Measurements from ENCODE around the gene PLN.

The PLN gene

DNA sequence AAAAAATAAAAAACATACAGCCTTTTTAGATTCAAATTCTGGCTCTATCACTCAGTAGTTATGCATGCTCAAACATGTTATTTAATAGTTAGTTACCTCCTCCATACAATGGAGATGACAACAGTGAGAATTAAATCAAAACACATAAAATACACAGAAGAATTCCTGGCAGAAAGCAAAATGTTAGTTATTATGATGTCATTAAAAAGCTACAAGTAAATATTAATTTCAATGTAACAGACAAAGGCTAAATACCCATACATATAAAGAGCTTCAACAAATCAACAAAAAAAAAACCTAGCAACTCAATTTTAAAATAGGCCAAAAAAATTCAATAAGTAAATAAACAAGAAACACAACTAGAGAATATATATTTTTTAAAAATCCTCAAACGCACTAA, 21.4 kb downstream of the PLN start:
- Histone ChIP-seq H3K4me3 (ENCODE audit: low read length) (no peak overlapping the region), H3K27me3 (ENCODE audit: control insufficient read depth, insufficient read depth, low read length) (no peaks in the 10 kb centered on the region), H3K36me3 (ENCODE audit: control insufficient read depth, insufficient read depth, low read length) (no peaks in the 10 kb centered on the region), H3K27ac (ENCODE audit: low read depth, low read length) (no peak overlapping the region), H3K9ac (ENCODE audit: low read length) (no peak overlapping the region), H3K4me1 (ENCODE audit: control insufficient read depth, insufficient read depth, low read length) (no peaks in the 10 kb centered on the region)

DNA sequence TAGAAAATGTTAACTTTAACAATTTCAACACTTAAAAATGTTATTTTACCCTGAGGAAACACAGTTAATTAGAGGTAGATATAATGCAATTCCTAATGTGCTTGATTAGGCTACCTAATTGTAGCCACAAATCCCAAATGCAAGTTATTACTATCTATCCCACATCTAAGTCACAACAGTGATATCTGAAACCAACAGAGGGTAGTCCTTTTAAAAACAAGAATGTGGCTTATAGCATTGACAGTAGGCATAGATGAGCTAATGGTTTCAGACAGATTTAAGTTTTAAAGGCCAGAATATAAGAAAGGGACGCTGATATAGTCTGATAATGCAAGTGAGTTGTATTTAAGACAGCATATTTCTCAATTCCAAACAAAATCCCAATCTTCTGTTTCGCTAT, 23.0 kb downstream of the PLN start:
- no peak overlapping the region for H3K9ac ChIP-seq (ENCODE audit: low read length)
- H3K4me3 ChIP-seq (ENCODE audit: low read length) = no peak overlapping the region
- no peaks in the 10 kb centered on the region for H3K36me3 ChIP-seq (ENCODE audit: control insufficient read depth, insufficient read depth, low read length)
- no peak overlapping the region for H3K27ac ChIP-seq (ENCODE audit: low read depth, low read length)
- H3K27me3 ChIP-seq (ENCODE audit: control insufficient read depth, insufficient read depth, low read length) = no peaks in the 10 kb centered on the region
- no peaks in the 10 kb centered on the region for H3K4me1 ChIP-seq (ENCODE audit: control insufficient read depth, insufficient read depth, low read length)

DNA sequence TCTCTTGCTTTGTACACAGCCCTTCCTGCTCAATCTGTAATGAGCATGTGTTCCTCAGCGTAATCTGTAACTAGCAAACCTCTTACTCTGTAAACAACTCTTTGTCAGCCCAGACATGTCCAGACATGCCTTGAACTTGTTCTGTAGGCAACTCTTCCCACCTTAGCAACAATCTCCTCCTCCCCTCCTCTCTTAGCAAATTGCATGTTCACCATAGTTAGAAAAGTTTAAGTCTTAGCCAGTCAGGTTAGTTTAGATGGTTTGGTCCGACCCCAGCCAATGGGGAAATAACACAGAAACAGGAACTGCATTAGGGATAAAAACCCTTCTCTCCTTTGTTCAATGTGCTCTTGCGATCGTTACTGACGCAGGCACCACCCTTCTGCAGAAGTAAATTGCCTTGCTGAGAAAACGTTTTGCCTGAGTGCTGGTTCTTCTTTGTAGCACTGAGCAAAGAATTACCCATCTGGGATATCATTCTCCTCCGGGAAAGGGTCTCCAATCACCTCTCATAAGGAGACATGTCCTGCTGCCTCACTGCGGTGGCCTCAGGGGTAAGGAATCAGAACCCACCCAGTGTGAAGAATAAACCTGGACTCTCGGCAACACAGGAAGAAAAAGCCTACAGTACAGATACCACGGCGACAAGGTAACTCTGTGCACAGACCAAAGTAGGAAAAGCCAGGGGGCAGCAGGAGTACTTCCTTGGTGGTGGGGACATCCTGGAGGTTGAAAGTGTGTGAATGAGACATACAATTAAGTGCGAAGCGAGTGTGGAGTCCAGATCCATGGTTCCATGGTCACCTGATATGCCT, 26.2 kb downstream of the PLN start:
- Histone ChIP-seq H3K27ac (ENCODE audit: low read depth, low read length) (no peak overlapping the region), H3K9ac (ENCODE audit: low read length) (no peak overlapping the region), H3K4me3 (ENCODE audit: low read length) (peak overlapping the region; percentile 19), H3K36me3 (ENCODE audit: control insufficient read depth, insufficient read depth, low read length) (no peaks in the 10 kb centered on the region), H3K4me1 (ENCODE audit: control insufficient read depth, insufficient read depth, low read length) (no peaks in the 10 kb centered on the region), H3K27me3 (ENCODE audit: control insufficient read depth, insufficient read depth, low read length) (no peaks in the 10 kb centered on the region)

DNA sequence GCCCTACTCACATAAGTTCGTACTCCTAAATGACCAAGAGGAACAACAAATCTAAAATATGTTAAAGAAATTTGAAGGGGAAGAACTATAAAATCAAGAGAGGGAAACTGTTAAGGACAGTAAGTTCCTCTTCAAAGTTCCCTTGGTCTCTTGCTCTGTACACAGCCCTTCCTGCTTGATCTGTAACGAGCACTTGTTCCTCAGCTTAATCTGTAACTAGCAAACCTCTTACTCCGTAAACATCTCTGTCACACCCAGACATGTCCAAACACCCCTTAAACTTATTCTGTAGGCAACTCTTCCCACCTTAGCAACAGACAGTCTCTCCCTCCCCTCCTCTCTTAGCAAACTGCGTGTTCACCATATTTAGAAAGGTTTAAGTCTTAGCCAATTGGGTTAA, 29.9 kb downstream of the PLN start:
- Histone ChIP-seq H3K27me3 (ENCODE audit: control insufficient read depth, insufficient read depth, low read length) (no peaks in the 10 kb centered on the region), H3K9ac (ENCODE audit: low read length) (no peak overlapping the region), H3K36me3 (ENCODE audit: control insufficient read depth, insufficient read depth, low read length) (no peaks in the 10 kb centered on the region), H3K4me1 (ENCODE audit: control insufficient read depth, insufficient read depth, low read length) (no peaks in the 10 kb centered on the region), H3K4me3 (ENCODE audit: low read length) (no peak overlapping the region), H3K27ac (ENCODE audit: low read depth, low read length) (no peak overlapping the region)

DNA sequence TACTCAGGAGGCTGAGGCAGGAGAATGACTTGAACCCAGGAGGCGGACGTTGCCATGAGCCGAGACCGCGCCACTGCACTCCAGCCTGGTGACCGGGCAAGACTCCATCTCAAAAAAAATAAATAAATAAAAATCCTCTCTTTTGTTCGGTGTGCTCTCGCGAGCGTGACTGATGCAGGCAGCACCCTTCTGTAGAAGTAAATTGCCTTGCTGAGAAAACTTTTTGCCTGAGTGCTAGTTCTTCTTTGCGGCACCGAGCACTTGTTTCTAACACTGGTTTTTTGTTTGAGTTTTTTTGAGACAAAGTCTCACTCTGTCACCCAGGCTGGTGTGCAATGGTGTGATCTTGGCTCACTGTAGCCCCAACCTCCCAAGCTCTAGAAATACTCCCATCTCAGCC, 30.5 kb downstream of the PLN start:
- H3K4me3 ChIP-seq (ENCODE audit: low read length) = no peak overlapping the region
- H3K36me3 ChIP-seq (ENCODE audit: control insufficient read depth, insufficient read depth, low read length) = no peaks in the 10 kb centered on the region
- no peaks in the 10 kb centered on the region for H3K4me1 ChIP-seq (ENCODE audit: control insufficient read depth, insufficient read depth, low read length)
- H3K9ac ChIP-seq (ENCODE audit: low read length) = no peak overlapping the region
- no peaks in the 10 kb centered on the region for H3K27me3 ChIP-seq (ENCODE audit: control insufficient read depth, insufficient read depth, low read length)
- H3K27ac ChIP-seq (ENCODE audit: low read depth, low read length) = no peak overlapping the region

DNA sequence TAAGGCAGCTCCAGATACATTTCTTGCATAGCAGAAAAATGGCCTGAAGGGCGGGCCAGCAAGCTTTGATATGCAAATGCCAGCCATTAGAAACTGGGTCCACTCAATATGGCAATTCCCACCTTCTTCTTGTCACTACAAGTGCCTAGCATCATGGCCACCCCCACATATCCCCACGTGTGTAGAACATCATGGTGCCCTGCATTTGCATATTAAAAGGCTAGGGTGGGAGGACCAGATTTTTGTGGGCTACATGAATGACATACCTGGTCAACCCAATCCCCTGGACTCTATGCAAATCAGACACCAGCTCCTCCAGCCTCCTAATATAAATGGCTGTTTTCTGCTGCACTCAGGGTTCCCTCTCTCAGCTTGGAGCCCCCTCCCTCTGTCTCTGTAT, 31.7 kb downstream of the PLN start:
- no peaks in the 10 kb centered on the region for H3K4me1 ChIP-seq (ENCODE audit: control insufficient read depth, insufficient read depth, low read length)
- H3K4me3 ChIP-seq (ENCODE audit: low read length) = no peak overlapping the region
- no peaks in the 10 kb centered on the region for H3K36me3 ChIP-seq (ENCODE audit: control insufficient read depth, insufficient read depth, low read length)
- no peak overlapping the region for H3K9ac ChIP-seq (ENCODE audit: low read length)
- no peak overlapping the region for H3K27ac ChIP-seq (ENCODE audit: low read depth, low read length)
- no peaks in the 10 kb centered on the region for H3K27me3 ChIP-seq (ENCODE audit: control insufficient read depth, insufficient read depth, low read length)

DNA sequence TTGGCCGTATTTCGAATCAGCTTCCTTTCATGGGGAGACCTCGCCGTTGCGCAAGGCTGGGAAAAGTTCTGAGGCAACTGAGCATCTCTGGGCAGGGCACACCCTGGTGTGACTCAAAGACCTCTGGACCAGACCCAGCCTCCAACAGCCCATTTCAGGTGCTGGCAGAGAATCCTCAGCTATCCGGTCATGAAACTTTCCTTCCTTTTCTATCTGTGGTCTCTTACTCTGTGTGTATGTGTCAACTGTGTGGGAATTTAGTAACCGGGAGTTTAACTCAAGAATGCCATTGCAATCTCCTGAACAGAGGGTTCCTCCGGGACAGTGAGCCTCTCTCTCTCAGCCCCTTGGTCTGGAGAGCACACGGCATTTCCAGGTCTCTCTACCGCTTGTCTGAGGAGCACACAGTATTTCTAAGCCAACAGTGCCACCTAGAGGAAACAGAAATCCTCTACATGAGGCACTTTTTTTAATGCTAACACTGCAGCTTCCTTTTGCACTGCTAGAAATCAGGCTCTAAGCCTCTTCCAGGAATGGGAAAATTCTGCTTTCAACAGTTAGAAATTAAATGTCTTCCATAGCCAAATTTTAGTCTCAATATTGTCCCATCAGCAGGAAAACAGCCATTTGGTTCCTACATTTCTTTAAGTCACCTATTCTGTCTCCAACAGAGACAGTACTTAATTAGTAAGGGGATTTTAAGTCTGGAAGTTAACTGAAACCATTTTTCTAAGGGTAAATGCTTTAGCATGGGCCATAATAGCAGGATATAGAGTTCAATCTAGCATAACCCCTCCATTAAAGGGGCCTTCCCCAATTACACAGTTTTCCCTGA, 32.7 kb downstream of the PLN start:
- Histone ChIP-seq H3K4me3 (ENCODE audit: low read length) (no peak overlapping the region), H3K36me3 (ENCODE audit: control insufficient read depth, insufficient read depth, low read length) (no peaks in the 10 kb centered on the region), H3K27ac (ENCODE audit: low read depth, low read length) (no peak overlapping the region), H3K4me1 (ENCODE audit: control insufficient read depth, insufficient read depth, low read length) (no peaks in the 10 kb centered on the region), H3K9ac (ENCODE audit: low read length) (no peak overlapping the region), H3K27me3 (ENCODE audit: control insufficient read depth, insufficient read depth, low read length) (no peaks in the 10 kb centered on the region)

DNA sequence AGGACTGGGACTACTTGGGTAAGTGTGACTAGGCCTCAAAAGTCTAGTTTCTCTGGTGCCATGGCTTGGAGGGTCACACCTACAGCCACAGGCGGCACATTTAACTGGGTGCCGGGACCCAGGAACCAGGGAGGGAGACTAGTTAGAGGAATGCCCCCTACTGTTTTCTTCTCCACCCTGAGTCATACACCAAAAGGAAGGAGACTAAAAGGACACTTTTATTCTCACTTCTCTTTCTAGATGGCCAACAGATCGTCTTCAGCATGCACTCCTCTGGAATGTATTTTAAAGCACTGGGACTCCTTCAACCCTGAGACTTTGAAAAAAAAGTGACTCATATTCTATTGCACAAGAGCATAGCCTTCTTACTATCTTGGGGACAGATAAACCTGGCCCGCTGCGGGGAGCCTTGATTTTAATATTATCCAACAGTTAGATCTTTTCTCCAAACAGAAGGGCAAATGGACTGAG, 33.4 kb downstream of the PLN start:
- Histone ChIP-seq H3K4me1 (ENCODE audit: control insufficient read depth, insufficient read depth, low read length) (no peaks in the 10 kb centered on the region), H3K9ac (ENCODE audit: low read length) (no peak overlapping the region), H3K27me3 (ENCODE audit: control insufficient read depth, insufficient read depth, low read length) (no peaks in the 10 kb centered on the region), H3K36me3 (ENCODE audit: control insufficient read depth, insufficient read depth, low read length) (no peaks in the 10 kb centered on the region), H3K27ac (ENCODE audit: low read depth, low read length) (no peak overlapping the region), H3K4me3 (ENCODE audit: low read length) (no peak overlapping the region)

DNA sequence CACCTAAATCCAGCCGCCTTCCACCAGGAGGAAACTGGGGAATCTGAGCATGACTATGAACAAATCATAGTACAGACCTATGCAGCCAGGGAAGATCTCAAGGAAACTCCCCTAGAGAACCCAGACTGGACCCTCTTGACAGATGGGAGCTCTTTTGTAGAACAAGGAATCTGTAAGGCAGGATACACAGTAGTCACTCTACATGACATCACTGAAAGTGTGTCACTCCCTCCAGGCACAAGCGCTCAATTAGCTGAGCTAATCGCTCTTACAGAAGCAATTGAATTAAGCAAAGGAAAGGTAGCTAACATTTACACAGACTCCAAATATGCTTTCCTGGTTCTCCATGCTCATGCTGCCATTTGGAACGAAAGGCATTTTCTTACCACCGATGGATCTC, 36.8 kb downstream of the PLN start:
- no peaks in the 10 kb centered on the region for H3K4me1 ChIP-seq (ENCODE audit: control insufficient read depth, insufficient read depth, low read length)

DNA sequence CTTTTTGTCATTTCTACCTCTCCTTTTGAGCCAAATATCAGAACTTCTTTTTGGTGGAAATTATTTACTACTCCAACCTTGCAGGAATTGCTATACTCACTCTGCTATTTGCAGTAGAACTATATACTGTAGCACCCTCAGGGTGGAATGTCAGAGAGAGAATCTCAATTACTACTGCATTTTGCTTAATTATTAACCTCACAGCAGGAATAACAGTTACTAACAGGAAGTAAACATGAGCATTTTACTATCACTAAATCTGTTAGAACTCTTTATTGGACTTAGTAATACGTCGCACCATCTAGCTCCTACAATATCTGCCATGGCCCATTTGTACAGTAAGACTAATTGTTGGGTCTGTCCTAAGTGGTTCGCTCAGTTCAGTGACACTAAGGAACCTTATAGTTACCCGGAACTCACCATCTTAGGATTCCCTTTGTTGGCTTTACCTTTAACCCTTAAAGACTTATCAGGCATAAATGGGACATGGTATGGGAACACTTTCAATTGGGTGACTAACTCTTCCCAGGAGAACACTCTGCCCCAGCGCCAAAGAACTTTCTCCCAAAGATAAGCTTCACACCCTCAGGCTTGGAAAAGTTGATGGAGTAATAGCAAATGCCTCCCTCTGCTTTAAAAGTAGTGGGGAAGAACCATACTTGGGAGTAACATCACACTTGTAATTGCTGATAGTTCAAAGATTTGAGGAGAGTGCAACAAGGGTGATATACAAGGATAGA, 38.8 kb downstream of the PLN start:
- no peak overlapping the region for H3K27ac ChIP-seq (ENCODE audit: low read depth, low read length)
- no peaks in the 10 kb centered on the region for H3K27me3 ChIP-seq (ENCODE audit: control insufficient read depth, insufficient read depth, low read length)
- no peaks in the 10 kb centered on the region for H3K36me3 ChIP-seq (ENCODE audit: control insufficient read depth, insufficient read depth, low read length)
- no peak overlapping the region for H3K4me3 ChIP-seq (ENCODE audit: low read length)
- H3K4me1 ChIP-seq (ENCODE audit: control insufficient read depth, insufficient read depth, low read length) = no peaks in the 10 kb centered on the region
- H3K9ac ChIP-seq (ENCODE audit: low read length) = no peak overlapping the region

More for the DNA sequence above, 36.8 kb downstream of the PLN start:
- H3K36me3 ChIP-seq (ENCODE audit: control insufficient read depth, insufficient read depth, low read length) = no peaks in the 10 kb centered on the region
- no peaks in the 10 kb centered on the region for H3K27me3 ChIP-seq (ENCODE audit: control insufficient read depth, insufficient read depth, low read length)
- H3K9ac ChIP-seq (ENCODE audit: low read length) = no peak overlapping the region
- no peak overlapping the region for H3K4me3 ChIP-seq (ENCODE audit: low read length)
- H3K27ac ChIP-seq (ENCODE audit: low read depth, low read length) = no peak overlapping the region

DNA sequence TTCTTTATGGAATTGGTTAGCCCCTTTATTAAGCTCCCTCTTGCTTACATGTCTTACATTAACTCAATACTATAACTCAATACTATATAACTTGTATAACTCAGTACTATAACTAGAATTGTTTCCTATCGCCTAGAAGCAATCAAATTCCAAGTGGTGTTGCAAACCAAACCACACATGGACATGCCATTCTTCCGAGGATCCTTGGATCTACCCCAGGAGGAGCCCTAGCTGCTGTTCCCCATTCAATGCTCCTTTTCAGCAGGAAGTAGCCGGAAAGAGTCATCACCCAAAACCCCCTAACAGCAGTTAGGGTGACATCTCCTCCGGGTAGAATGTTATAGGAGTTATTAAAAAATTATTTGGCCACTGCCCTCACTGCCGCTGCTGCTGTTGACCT, 40.5 kb downstream of the PLN start:
- H3K9ac ChIP-seq (ENCODE audit: low read length) = no peak overlapping the region
- H3K27me3 ChIP-seq (ENCODE audit: control insufficient read depth, insufficient read depth, low read length) = no peaks in the 10 kb centered on the region
- no peak overlapping the region for H3K4me3 ChIP-seq (ENCODE audit: low read length)
- no peak overlapping the region for H3K27ac ChIP-seq (ENCODE audit: low read depth, low read length)
- no peaks in the 10 kb centered on the region for H3K36me3 ChIP-seq (ENCODE audit: control insufficient read depth, insufficient read depth, low read length)
- H3K4me1 ChIP-seq (ENCODE audit: control insufficient read depth, insufficient read depth, low read length) = no peaks in the 10 kb centered on the region

DNA sequence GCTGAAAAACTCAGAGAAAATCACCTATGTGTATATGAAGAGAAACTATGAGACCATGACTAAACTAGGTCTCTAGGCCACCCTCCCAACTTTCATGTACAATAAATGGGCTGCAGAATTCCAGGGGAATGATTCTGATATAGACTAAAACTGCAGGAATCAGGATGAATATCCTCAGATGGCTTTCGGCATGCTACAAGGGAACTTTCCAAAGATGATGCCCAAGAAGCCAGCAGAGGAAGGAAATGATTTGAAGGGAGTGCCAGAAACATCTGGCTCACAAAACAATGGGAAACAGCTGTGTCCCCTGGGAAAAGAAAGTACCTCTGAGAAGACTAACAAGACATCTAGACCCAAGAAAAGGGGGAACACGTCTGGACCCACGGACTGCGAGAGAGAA, 41.1 kb downstream of the PLN start:
- Histone ChIP-seq H3K27ac (ENCODE audit: low read depth, low read length) (no peak overlapping the region), H3K27me3 (ENCODE audit: control insufficient read depth, insufficient read depth, low read length) (no peaks in the 10 kb centered on the region), H3K9ac (ENCODE audit: low read length) (no peak overlapping the region), H3K36me3 (ENCODE audit: control insufficient read depth, insufficient read depth, low read length) (no peaks in the 10 kb centered on the region), H3K4me1 (ENCODE audit: control insufficient read depth, insufficient read depth, low read length) (no peaks in the 10 kb centered on the region), H3K4me3 (ENCODE audit: low read length) (no peak overlapping the region)
